ENCODE measurements around the gene KRTAP13-4. TPM values are rescaled to one million over a fixed set of nuclear protein-coding genes. Genes with fewer than 3 reads are reported as not detected.

The KRTAP13-4 gene
- total and polyA plus RNA-seq, 4 donors: not detected

DNA sequence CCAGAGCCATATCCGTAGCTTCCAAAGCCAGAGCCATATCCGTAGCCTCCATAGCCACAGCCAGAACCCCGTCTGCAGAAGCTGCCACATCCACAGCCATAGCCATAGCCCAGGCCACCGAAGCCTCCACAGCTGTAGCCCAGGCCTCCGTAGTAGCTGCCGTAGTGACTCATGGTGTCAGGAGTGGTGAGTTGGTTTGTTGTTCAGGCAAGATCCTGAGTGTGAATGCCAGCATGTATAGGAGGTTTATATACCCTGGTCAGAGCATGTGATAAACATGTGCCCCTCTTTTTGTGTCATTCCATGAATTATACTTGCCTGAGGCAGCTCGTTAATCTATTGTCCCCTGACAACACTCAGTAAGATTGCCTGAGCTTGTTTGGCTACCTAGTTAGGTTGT is 50.1 kb downstream of the KRTAP13-4 start, which contains the start of gene KRTAP19-1:
Gene KRTAP19-1, minus strand, starts transcription at position 223 of the 400 bp plus-strand sequence. Its CDS starts 50 bp downstream, at position 173.
- H3K9ac ChIP-seq (ENCODE audit: insufficient read depth in 1 of 2, low read length in 2 of 2): no peak within 1 kb of the TSS
- no peaks in the 10 kb centered on the region for H3K27me3 ChIP-seq (ENCODE audit: control insufficient read depth in 3 of 3, insufficient read depth in 3 of 3, low read length in 2 of 3)
- no peaks in the 10 kb centered on the region for H3K36me3 ChIP-seq (ENCODE audit: control insufficient read depth in 4 of 4, insufficient read depth in 4 of 4, low read length in 4 of 4)
- H3K9me3 ChIP-seq (ENCODE audit: control insufficient read depth in 4 of 4, insufficient read depth in 3 of 4, low read length in 3 of 4): no peaks in the 10 kb centered on the region
- 91 to 94% methylated on average over 7 of the region's 7 CpGs for WGBS, 2 donors
- H3K27ac ChIP-seq (ENCODE audit: low read depth in 1 of 2, low read length in 1 of 2): peak within 1 kb of the TSS in 1 of 2 donors; percentile 56
- H3K4me3 ChIP-seq: no peak within 1 kb of the TSS
- TF ChIP-seq, protein P1, sequence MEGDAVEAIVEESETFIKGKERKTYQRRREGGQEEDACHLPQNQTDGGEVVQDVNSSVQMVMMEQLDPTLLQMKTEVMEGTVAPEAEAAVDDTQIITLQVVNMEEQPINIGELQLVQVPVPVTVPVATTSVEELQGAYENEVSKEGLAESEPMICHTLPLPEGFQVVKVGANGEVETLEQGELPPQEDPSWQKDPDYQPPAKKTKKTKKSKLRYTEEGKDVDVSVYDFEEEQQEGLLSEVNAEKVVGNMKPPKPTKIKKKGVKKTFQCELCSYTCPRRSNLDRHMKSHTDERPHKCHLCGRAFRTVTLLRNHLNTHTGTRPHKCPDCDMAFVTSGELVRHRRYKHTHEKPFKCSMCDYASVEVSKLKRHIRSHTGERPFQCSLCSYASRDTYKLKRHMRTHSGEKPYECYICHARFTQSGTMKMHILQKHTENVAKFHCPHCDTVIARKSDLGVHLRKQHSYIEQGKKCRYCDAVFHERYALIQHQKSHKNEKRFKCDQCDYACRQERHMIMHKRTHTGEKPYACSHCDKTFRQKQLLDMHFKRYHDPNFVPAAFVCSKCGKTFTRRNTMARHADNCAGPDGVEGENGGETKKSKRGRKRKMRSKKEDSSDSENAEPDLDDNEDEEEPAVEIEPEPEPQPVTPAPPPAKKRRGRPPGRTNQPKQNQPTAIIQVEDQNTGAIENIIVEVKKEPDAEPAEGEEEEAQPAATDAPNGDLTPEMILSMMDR (IDR thresholded peaks at IDR 0.05; ENCODE audit: control extremely low read depth, extremely low read depth): no peak
- no peak for ATAC-seq (ENCODE audit: insufficient read depth, low FRiP score)
- no peak for DNase-seq
- no peaks in the 10 kb centered on the region for H3K4me1 ChIP-seq (ENCODE audit: control insufficient read depth in 5 of 5, insufficient read depth in 5 of 5, low read length in 5 of 5)

Other genes with a start within 250 kb of the KRTAP13-4 start
- 1 to 10 TPM; 2.3 to 3.1 TPM for gene CLDN8, start 214.1 kb upstream of the KRTAP13-4 start, total RNA-seq
- 1 to 10 TPM; 1.1 to 1.3 TPM for gene CLDN8, start 214.1 kb upstream of the KRTAP13-4 start, polyA plus RNA-seq
- not detected for gene KRTAP24-1, start 147.3 kb upstream of the KRTAP13-4 start, total RNA-seq
- not detected for gene KRTAP24-1, start 147.3 kb upstream of the KRTAP13-4 start, polyA plus RNA-seq
- not detected for gene KRTAP25-1, start 140.7 kb upstream of the KRTAP13-4 start, total RNA-seq
- not detected for gene KRTAP25-1, start 140.7 kb upstream of the KRTAP13-4 start, polyA plus RNA-seq
- gene KRTAP26-1, start 109.9 kb upstream of the KRTAP13-4 start, total RNA-seq: not detected
- gene KRTAP26-1, start 109.9 kb upstream of the KRTAP13-4 start, polyA plus RNA-seq: not detected
- gene KRTAP27-1, start 92.5 kb upstream of the KRTAP13-4 start, total RNA-seq: not detected
- gene KRTAP27-1, start 92.5 kb upstream of the KRTAP13-4 start, polyA plus RNA-seq: not detected
- gene KRTAP23-1, start 81.6 kb upstream of the KRTAP13-4 start, total RNA-seq: not detected
- gene KRTAP23-1, start 81.6 kb upstream of the KRTAP13-4 start, polyA plus RNA-seq: not detected
- not detected for gene KRTAP13-2, start 57.9 kb upstream of the KRTAP13-4 start, total RNA-seq
- gene KRTAP13-2, start 57.9 kb upstream of the KRTAP13-4 start, polyA plus RNA-seq: not detected
- not detected for gene KRTAP13-1, start 34.2 kb upstream of the KRTAP13-4 start, total RNA-seq
- not detected for gene KRTAP13-1, start 34.2 kb upstream of the KRTAP13-4 start, polyA plus RNA-seq
- gene KRTAP13-3, start 4.3 kb upstream of the KRTAP13-4 start, total RNA-seq: not detected
- gene KRTAP13-3, start 4.3 kb upstream of the KRTAP13-4 start, polyA plus RNA-seq: not detected
- not detected for gene KRTAP15-1, start 10.1 kb downstream of the KRTAP13-4 start, total RNA-seq
- not detected for gene KRTAP15-1, start 10.1 kb downstream of the KRTAP13-4 start, polyA plus RNA-seq
- gene KRTAP19-1, start 50.1 kb downstream of the KRTAP13-4 start, total RNA-seq: not detected
- gene KRTAP19-1, start 50.1 kb downstream of the KRTAP13-4 start, polyA plus RNA-seq: not detected
- not detected for gene KRTAP19-2, start 57.2 kb downstream of the KRTAP13-4 start, total RNA-seq
- not detected for gene KRTAP19-2, start 57.2 kb downstream of the KRTAP13-4 start, polyA plus RNA-seq
- not detected for gene KRTAP19-3, start 61.8 kb downstream of the KRTAP13-4 start, total RNA-seq
- gene KRTAP19-3, start 61.8 kb downstream of the KRTAP13-4 start, polyA plus RNA-seq: not detected
- not detected for gene KRTAP19-4, start 66.9 kb downstream of the KRTAP13-4 start, total RNA-seq
- not detected for gene KRTAP19-4, start 66.9 kb downstream of the KRTAP13-4 start, polyA plus RNA-seq
- gene KRTAP19-5, start 71.9 kb downstream of the KRTAP13-4 start, total RNA-seq: not detected
- gene KRTAP19-5, start 71.9 kb downstream of the KRTAP13-4 start, polyA plus RNA-seq: not detected
- gene KRTAP19-6, start 111.6 kb downstream of the KRTAP13-4 start, total RNA-seq: not detected
- gene KRTAP19-6, start 111.6 kb downstream of the KRTAP13-4 start, polyA plus RNA-seq: not detected
- not detected for gene KRTAP19-7, start 131.1 kb downstream of the KRTAP13-4 start, total RNA-seq
- gene KRTAP19-7, start 131.1 kb downstream of the KRTAP13-4 start, polyA plus RNA-seq: not detected
- not detected for gene KRTAP22-2, start 160.2 kb downstream of the KRTAP13-4 start, total RNA-seq
- gene KRTAP22-2, start 160.2 kb downstream of the KRTAP13-4 start, polyA plus RNA-seq: not detected
- not detected for gene KRTAP6-3, start 162.2 kb downstream of the KRTAP13-4 start, total RNA-seq
- gene KRTAP6-3, start 162.2 kb downstream of the KRTAP13-4 start, polyA plus RNA-seq: not detected
- gene KRTAP6-2, start 168.7 kb downstream of the KRTAP13-4 start, total RNA-seq: not detected
- gene KRTAP6-2, start 168.7 kb downstream of the KRTAP13-4 start, polyA plus RNA-seq: not detected
- not detected for gene KRTAP22-1, start 170.9 kb downstream of the KRTAP13-4 start, total RNA-seq
- gene KRTAP22-1, start 170.9 kb downstream of the KRTAP13-4 start, polyA plus RNA-seq: not detected
- not detected for gene KRTAP6-1, start 183.7 kb downstream of the KRTAP13-4 start, total RNA-seq
- gene KRTAP6-1, start 183.7 kb downstream of the KRTAP13-4 start, polyA plus RNA-seq: not detected
- gene KRTAP20-1, start 186.2 kb downstream of the KRTAP13-4 start, total RNA-seq: not detected
- gene KRTAP20-1, start 186.2 kb downstream of the KRTAP13-4 start, polyA plus RNA-seq: not detected
- gene KRTAP20-4, start 190.4 kb downstream of the KRTAP13-4 start, total RNA-seq: not detected
- not detected for gene KRTAP20-4, start 190.4 kb downstream of the KRTAP13-4 start, polyA plus RNA-seq
- gene KRTAP20-2, start 205.0 kb downstream of the KRTAP13-4 start, total RNA-seq: not detected
- not detected for gene KRTAP20-2, start 205.0 kb downstream of the KRTAP13-4 start, polyA plus RNA-seq
- gene KRTAP20-3, start 212.6 kb downstream of the KRTAP13-4 start, total RNA-seq: not detected
- not detected for gene KRTAP20-3, start 212.6 kb downstream of the KRTAP13-4 start, polyA plus RNA-seq